ENCODE data around the gene LRRC23.
"Not testable (repeated sequence)": the region's sequence is repeated elsewhere in the genome, so short reads cannot be mapped to it uniquely, and the experiment has no call there.

LRRC23 gene

GRCh38 chr12:6867413-6868210, 37.0 kb upstream of the LRRC23 start, which contains the start of gene TPI1:
Gene TPI1, plus strand, starts transcription at chr12:6867531. Its CDS starts 36 bp downstream, at chr12:6867567.
- peak within 1 kb of the TSS; percentile 96 for H3K4me3 ChIP-seq (ENCODE audit: low read depth, low read length)
- peak; percentile 84 for DNase-seq (ENCODE audit: low read depth)
- TF ChIP-seq CTCF (IDR thresholded peaks at IDR 0.05; ENCODE audit: low read depth, low read length) (no peak), POLR2A (IDR thresholded peaks at IDR 0.05; ENCODE audit: extremely low read depth, insufficient read length) (peak; percentile 97), MYC (IDR thresholded peaks at IDR 0.05; ENCODE audit: low read depth, low read length) (no peak; the same call in 1 of the 2 replicates)
- TF ChIP-seq, protein P1, sequence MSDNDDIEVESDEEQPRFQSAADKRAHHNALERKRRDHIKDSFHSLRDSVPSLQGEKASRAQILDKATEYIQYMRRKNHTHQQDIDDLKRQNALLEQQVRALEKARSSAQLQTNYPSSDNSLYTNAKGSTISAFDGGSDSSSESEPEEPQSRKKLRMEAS (IDR thresholded peaks at IDR 0.05; ENCODE audit: low read depth, low read length), result 0 out of 2 replicates have a peak, but pooled peaks have one; percentile 2

DNA sequence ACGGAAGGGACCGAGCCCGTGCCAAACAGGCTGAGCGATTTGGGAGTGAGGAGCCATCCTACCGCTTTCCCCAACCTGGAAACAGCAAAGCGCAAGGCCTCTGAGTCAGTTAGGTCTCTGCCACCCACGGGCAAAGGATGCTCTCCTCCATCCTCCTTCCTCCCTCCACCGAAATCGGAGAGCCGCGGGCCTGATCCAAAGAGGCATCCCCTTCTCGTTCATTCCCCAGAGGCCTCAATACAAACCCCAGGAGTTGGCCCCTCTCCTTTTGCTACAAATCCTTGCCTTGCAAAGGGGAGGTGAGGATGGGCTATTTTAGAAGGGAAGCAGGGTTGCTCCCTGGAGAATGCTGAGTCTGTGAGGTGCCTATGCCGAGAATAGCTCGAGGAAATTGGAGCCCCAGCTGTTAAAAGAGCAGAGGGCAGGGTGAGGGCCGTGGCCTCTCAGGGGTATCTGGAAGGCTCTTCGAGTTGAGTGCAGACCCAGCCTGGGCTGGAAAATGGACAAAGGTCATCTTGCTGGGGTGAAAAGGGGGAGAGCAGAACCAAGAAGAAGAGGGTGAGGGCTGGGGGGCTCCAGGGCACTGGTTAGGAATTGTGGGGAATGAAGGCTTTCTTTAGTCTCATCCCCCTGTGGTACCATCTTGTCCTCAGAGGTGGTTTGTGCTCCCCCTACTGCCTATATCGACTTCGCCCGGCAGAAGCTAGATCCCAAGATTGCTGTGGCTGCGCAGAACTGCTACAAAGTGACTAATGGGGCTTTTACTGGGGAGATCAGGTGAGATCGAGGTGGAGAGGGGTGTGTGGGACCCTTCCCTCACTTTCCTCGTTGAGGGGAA, 36.2 kb upstream of the LRRC23 start:
- H3K4me3 ChIP-seq (ENCODE audit: low read depth, low read length), result peak overlapping the region; percentile 96
- TF ChIP-seq CTCF (IDR thresholded peaks at IDR 0.05; ENCODE audit: low read depth, low read length) (peak; percentile 21), MYC (IDR thresholded peaks at IDR 0.05; ENCODE audit: low read depth, low read length) (no peak), POLR2A (IDR thresholded peaks at IDR 0.05; ENCODE audit: extremely low read depth, insufficient read length) (no peak)
- TF ChIP-seq, protein P1 (IDR thresholded peaks at IDR 0.05; ENCODE audit: low read depth, low read length), result no peak
- peak; percentile 44 for DNase-seq (ENCODE audit: low read depth)

- TF ChIP-seq POLR2A (IDR thresholded peaks at IDR 0.05; ENCODE audit: extremely low read depth, insufficient read length) (no peak), CTCF (IDR thresholded peaks at IDR 0.05; ENCODE audit: low read depth, low read length) (peak; percentile 85), MYC (IDR thresholded peaks at IDR 0.05; ENCODE audit: low read depth, low read length) (no peak)
- TF ChIP-seq, protein P1 (IDR thresholded peaks at IDR 0.05; ENCODE audit: low read depth, low read length), result peak; percentile 41; the same call in 1 of the 2 replicates
- DNase-seq (ENCODE audit: low read depth), result peak; percentile 84
These were observed 35.3 kb upstream of the LRRC23 start for GRCh38 chr12:6869049-6870021.

GRCh38 chr12:6870304-6870703, 34.3 kb upstream of the LRRC23 start:
- H3K4me3 ChIP-seq (ENCODE audit: low read depth, low read length), result not testable (repeated sequence)

More at GRCh38 chr12:6869049-6870021, 35.3 kb upstream of the LRRC23 start:
- peak overlapping the region; percentile 96 for H3K4me3 ChIP-seq (ENCODE audit: low read depth, low read length)

GRCh38 chr12:6871052-6871957, 33.3 kb upstream of the LRRC23 start:
- no peak overlapping the region for H3K4me3 ChIP-seq (ENCODE audit: low read depth, low read length)
- TF ChIP-seq, protein P1 (IDR thresholded peaks at IDR 0.05; ENCODE audit: low read depth, low read length), result no peak
- TF ChIP-seq MYC (IDR thresholded peaks at IDR 0.05; ENCODE audit: low read depth, low read length), result no peak
- TF ChIP-seq POLR2A (IDR thresholded peaks at IDR 0.05; ENCODE audit: extremely low read depth, insufficient read length), result no peak
- TF ChIP-seq CTCF (IDR thresholded peaks at IDR 0.05; ENCODE audit: low read depth, low read length), result no peak
- peak; percentile 55 for DNase-seq (ENCODE audit: low read depth)

More at GRCh38 chr12:6870304-6870703, 34.3 kb upstream of the LRRC23 start:
- not testable (repeated sequence) for DNase-seq (ENCODE audit: low read depth)
